SU-DHL-6 (cell line): ENCODE results near the gene SAT1.

ENCODE experiments used
- H2AFZ ChIP-seq: fragments of 200-600 bp; sonication (generic); 2 replicates; pipeline ENCODE4 v1.6.1; 2014; ENCODE audit warnings: low read depth, mild to moderate bottlenecking, moderate library complexity, mixed read lengths, antibody characterized with exemption, low read length; ENCODE audit not compliant: severe bottlenecking
- H3F3A ChIP-seq: fragments of 200-600 bp; shearing (Covaris generic); 2 replicates; pipeline ENCODE4 v1.6.0; 2016; ENCODE audit warnings: antibody characterized with exemption, mild to moderate bottlenecking; ENCODE audit not compliant: insufficient read depth
- H3K27ac ChIP-seq: fragments of 200-600 bp; sonication (generic); 2 replicates; pipeline ENCODE4 v1.5.1; 2016; ENCODE audit warnings: low read depth, mild to moderate bottlenecking, low read length, moderate library complexity, mixed read lengths
- H3K27me3 ChIP-seq: fragments of 200-600 bp; sonication (generic), shearing (Covaris generic); 2 replicates; pipeline ENCODE4 v1.6.0; 2014; ENCODE audit warnings: mild to moderate bottlenecking, low read length
- H3K36me3 ChIP-seq: fragments of 200-600 bp; sonication (generic); 2 replicates; pipeline ENCODE4 v1.6.1; 2014; ENCODE audit warnings: mild to moderate bottlenecking, low read length, mixed read lengths
- H3K4me2 ChIP-seq: fragments of 300-600, 200-600 bp; shearing (Covaris generic), sonication (generic); 2 replicates; pipeline ENCODE4 v1.6.0; 2014; ENCODE audit warnings: low read length, low read depth, mild to moderate bottlenecking; ENCODE audit not compliant: poor library complexity, severe bottlenecking
- H3K4me3 ChIP-seq: fragments of 200-600 bp; sonication (generic); 2 replicates; pipeline ENCODE4 v1.5.1; 2014; ENCODE audit warnings: antibody characterized with exemption, low read length, mild to moderate bottlenecking, mixed read lengths; ENCODE audit not compliant: insufficient read depth, poor library complexity, severe bottlenecking
- H3K79me2 ChIP-seq: fragments of 200-600 bp; sonication (generic); 2 replicates; pipeline ENCODE4 v1.6.1; 2014; ENCODE audit warnings: mild to moderate bottlenecking, low read length, moderate library complexity; ENCODE audit not compliant: insufficient read depth
- H3K9ac ChIP-seq: fragments of 200-600 bp; sonication (generic); 2 replicates; pipeline ENCODE4 v1.7.0; 2014; ENCODE audit warnings: mild to moderate bottlenecking, low read length
- H3K9me2 ChIP-seq: fragments of 200-600 bp; sonication (generic); replicated peaks from 2 replicates; pipeline ENCODE4 v1.6.1; 2014; ENCODE audit warnings: low read length; ENCODE audit not compliant: insufficient read depth
- H3K9me3 ChIP-seq: fragments of 200-600 bp; sonication (generic); 2 replicates; pipeline ENCODE4 v1.6.1; 2014; ENCODE audit warnings: low read length, mixed read lengths; ENCODE audit not compliant: insufficient read depth
- H4K20me1 ChIP-seq: fragments of 200-600 bp; sonication (generic); 2 replicates; pipeline ENCODE4 v1.6.1; 2014; ENCODE audit warnings: low read depth, mild to moderate bottlenecking, antibody characterized with exemption, low read length, moderate library complexity, mixed read lengths
- CTCF ChIP-seq: fragments of 200-600 bp; sonication (generic); IDR thresholded peaks from one replicate; pipeline ENCODE4 v1.5.1; 2017; ENCODE audit warnings: antibody characterized with exemption, mild to moderate bottlenecking, low read length, moderate library complexity; ENCODE audit not compliant: insufficient read depth, poor library complexity, severe bottlenecking
- EZH2phosphoT487 ChIP-seq: fragments of 200-600 bp; sonication (generic), shearing (Covaris generic); conservative IDR thresholded peaks from 2 replicates; pipeline ENCODE4 v1.6.1; 2018; ENCODE audit warnings: mild to moderate bottlenecking, antibody characterized with exemption, low read length, moderate library complexity, mixed read lengths

Gene SAT1

GRCh38 chrX:23782455-23782854, 518 bp upstream of the SAT1 start:
- Histone ChIP-seq H3K9ac (peak overlapping the region; percentile 66), H3K36me3 (peaks cover 11% of the 10 kb centered on the region), H3K4me3 (peak overlapping the region; percentile 69), H3K9me2 (no peaks in the 10 kb centered on the region), H3K9me3 (no peaks in the 10 kb centered on the region), H4K20me1 (no peaks in the 10 kb centered on the region), H3F3A (peaks cover 20% of the 10 kb centered on the region; the same call in 1 of the 2 replicates), H3K27me3 (no peaks in the 10 kb centered on the region), H2AFZ (peak overlapping the region; percentile 83), H3K4me2 (peak overlapping the region; percentile 99), H3K27ac (peak overlapping the region; percentile 86), H3K79me2 (peaks cover 8% of the 10 kb centered on the region; the same call in 1 of the 2 replicates)
- no peak for TF ChIP-seq CTCF
- TF ChIP-seq EZH2phosphoT487: no peak

DNA sequence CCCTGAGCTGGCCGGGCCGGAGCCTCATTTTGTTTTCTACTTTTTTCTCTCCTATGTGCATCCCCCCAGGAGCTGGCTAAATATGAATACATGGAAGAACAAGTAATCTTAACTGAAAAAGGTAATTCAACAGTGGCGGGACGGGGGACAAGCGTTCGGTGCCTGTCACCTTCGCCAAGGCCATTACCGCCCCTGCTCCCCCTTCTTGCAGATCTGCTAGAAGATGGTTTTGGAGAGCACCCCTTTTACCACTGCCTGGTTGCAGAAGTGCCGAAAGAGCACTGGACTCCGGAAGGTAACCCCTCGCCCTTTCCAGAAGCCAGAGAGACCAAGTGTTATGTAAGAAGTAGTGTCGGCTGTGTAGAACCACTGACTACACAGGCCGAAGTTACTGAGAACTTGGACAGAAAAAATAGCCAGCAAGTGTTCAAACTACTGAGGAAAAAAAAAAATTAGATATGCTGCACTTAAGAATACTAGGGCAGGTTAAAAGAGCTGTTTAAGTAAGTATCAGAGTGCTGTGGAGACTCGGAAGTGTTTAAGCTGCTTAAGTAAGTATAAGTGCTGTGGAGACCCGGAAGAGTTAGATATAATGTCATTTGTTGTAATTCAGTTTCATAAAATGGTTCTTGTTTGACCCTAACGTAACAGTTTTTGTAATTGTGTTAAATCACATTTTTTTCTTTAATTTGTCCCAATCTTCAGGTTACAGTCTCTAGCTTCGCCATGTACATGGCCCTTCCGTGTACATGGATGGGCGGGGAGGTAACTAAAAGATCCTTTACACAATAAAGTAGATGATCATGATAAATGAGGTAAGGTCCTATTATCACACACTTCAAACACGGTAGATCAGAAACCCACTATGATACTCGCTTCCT, 856 bp downstream of the SAT1 start:
- Histone ChIP-seq H2AFZ (peak overlapping the region; percentile 14), H3F3A (peaks cover 20% of the 10 kb centered on the region; the same call in 1 of the 2 replicates), H3K9me2 (no peaks in the 10 kb centered on the region), H3K27me3 (no peaks in the 10 kb centered on the region), H3K9me3 (no peaks in the 10 kb centered on the region), H4K20me1 (no peaks in the 10 kb centered on the region), H3K9ac (peak overlapping the region; percentile 66), H3K79me2 (peaks cover 8% of the 10 kb centered on the region; the same call in 1 of the 2 replicates), H3K27ac (peak overlapping the region; percentile 77), H3K36me3 (peaks cover 11% of the 10 kb centered on the region), H3K4me3 (peak overlapping the region; percentile 84), H3K4me2 (peak overlapping the region; percentile 79)
- TF ChIP-seq CTCF (no peak), EZH2phosphoT487 (no peak)

- Histone ChIP-seq H3K9ac (peak overlapping the region; percentile 66), H3K9me2 (no peaks in the 10 kb centered on the region), H3K36me3 (peaks cover 11% of the 10 kb centered on the region), H3K27ac (peak overlapping the region; percentile 77), H2AFZ (no peak overlapping the region), H3K4me3 (peak overlapping the region; percentile 84), H3F3A (peaks cover 15% of the 10 kb centered on the region; the same call in 1 of the 2 replicates), H4K20me1 (no peaks in the 10 kb centered on the region), H3K4me2 (peak overlapping the region; percentile 79), H3K79me2 (peaks cover 8% of the 10 kb centered on the region; the same call in 1 of the 2 replicates), H3K27me3 (no peaks in the 10 kb centered on the region), H3K9me3 (no peaks in the 10 kb centered on the region)
- TF ChIP-seq CTCF: no peak
- no peak for TF ChIP-seq EZH2phosphoT487
These were observed 1.7 kb downstream of the SAT1 start for GRCh38 chrX:23784470-23785331.
